CD14-positive monocyte (primary cell): ENCODE data around the gene NYAP1. TPM values are rescaled to one million over a fixed set of nuclear protein-coding genes. Genes with fewer than 3 reads are reported as not detected.

ENCODE experiments used
- DNase-seq, 3 donors: peaks; one replicate each; pipeline ENCODE4 v3.0.0-alpha.2; 2011 to 2022
- H2AFZ ChIP-seq: 2 replicates; pipeline ENCODE4 v1.6.0; 2012; ENCODE audit warnings: mild to moderate bottlenecking, low read depth, low read length, inconsistent platforms; ENCODE audit not compliant: insufficient read depth, poor library complexity, severe bottlenecking
- H3K27ac ChIP-seq, 2 donors: 1 replicate in 1 of 2; 2 replicates in 1 of 2; pipeline ENCODE4 v1.5.1; 2012 to 2013; ENCODE audit warnings: low read length in 2 of 2, control low read depth in 1 of 2, inconsistent platforms in 1 of 2, low read depth in 1 of 2, mild to moderate bottlenecking in 1 of 2
- H3K27me3 ChIP-seq, 2 donors: one replicate each; pipeline versions ENCODE4 v1.6.0 to v1.6.1; 2011 to 2013; ENCODE audit warnings: low read length in 2 of 2; ENCODE audit not compliant: control insufficient read depth in 2 of 2, insufficient read depth in 2 of 2
- H3K36me3 ChIP-seq, 2 donors: replicated peaks in 1 of 2; 1 replicate in 1 of 2; 2 replicates in 1 of 2; pipeline versions ENCODE4 v1.5.1 to v1.6.1; 2012 to 2013; ENCODE audit warnings: low read length in 2 of 2, control low read depth in 1 of 2, inconsistent platforms in 1 of 2, mild to moderate bottlenecking in 1 of 2; ENCODE audit not compliant: insufficient read depth in 2 of 2, control insufficient read depth in 1 of 2
- H3K4me1 ChIP-seq, 2 donors: 1 replicate in 1 of 2; 2 replicates in 1 of 2; pipeline versions ENCODE4 v1.5.1 to v1.6.1; 2012 to 2013; ENCODE audit warnings: low read length in 2 of 2, control low read depth in 1 of 2, inconsistent platforms in 1 of 2, mild to moderate bottlenecking in 1 of 2, moderate library complexity in 1 of 2; ENCODE audit not compliant: insufficient read depth in 2 of 2, control insufficient read depth in 1 of 2
- H3K4me2 ChIP-seq: replicated peaks from 2 replicates; pipeline ENCODE3; 2012; ENCODE audit warnings: low read length, moderate library complexity, mild to moderate bottlenecking; ENCODE audit not compliant: poor library complexity, severe bottlenecking; ENCODE audit errors: extremely low read depth
- H3K4me3 ChIP-seq, 3 experiments: fragments of 200-600 bp in 1 of 3; sonication (generic) in 1 of 3; replicated peaks in 1 of 3; 1 replicate in 2 of 3; 2 replicates in 1 of 3; pipeline ENCODE4 v1.5.1; 2011 to 2013; ENCODE audit warnings: low read length in 3 of 3, mild to moderate bottlenecking in 3 of 3, control low read depth in 2 of 3, low read depth in 2 of 3, inconsistent platforms in 1 of 3, moderate library complexity in 1 of 3
- H3K79me2 ChIP-seq: 2 replicates; pipeline ENCODE4 v1.6.0; 2012; ENCODE audit warnings: mild to moderate bottlenecking, control low read depth, inconsistent platforms, low read length, moderate library complexity; ENCODE audit not compliant: insufficient read depth
- H3K9ac ChIP-seq: 2 replicates; pipeline ENCODE4 v1.6.0; 2017; ENCODE audit warnings: low read length, mild to moderate bottlenecking; ENCODE audit not compliant: insufficient read depth, poor library complexity, severe bottlenecking
- H3K9me3 ChIP-seq, 2 donors: replicated peaks in 1 of 2; 1 replicate in 1 of 2; 2 replicates in 1 of 2; pipeline versions ENCODE4 v1.5.1 to v1.6.1; 2012 to 2013; ENCODE audit warnings: low read length in 2 of 2, control low read depth in 1 of 2; ENCODE audit not compliant: control insufficient read depth in 1 of 2, insufficient read depth in 1 of 2
- H4K20me1 ChIP-seq: 2 replicates; pipeline ENCODE4 v1.6.0; 2012; ENCODE audit warnings: mild to moderate bottlenecking, low read length, control low read depth, moderate library complexity; ENCODE audit not compliant: insufficient read depth
- H3K27ac Mint-ChIP-seq, 7 donors: one replicate each; pipeline ENCODE4 v1.8.0; 2020; ENCODE audit warnings: mild to moderate bottlenecking in 7 of 7, mixed read lengths in 7 of 7, moderate library complexity in 6 of 7, inconsistent platforms in 2 of 7
- H3K27me3 Mint-ChIP-seq, 3 donors: one replicate each; pipeline ENCODE4 v1.8.0; 2021 to 2022; ENCODE audit warnings: low read depth in 3 of 3, mild to moderate bottlenecking in 3 of 3, mixed read lengths in 3 of 3, moderate library complexity in 3 of 3, inconsistent platforms in 1 of 3
- H3K36me3 Mint-ChIP-seq, 2 donors: one replicate each; pipeline ENCODE4 v1.8.0; 2020; ENCODE audit warnings: mixed read lengths in 2 of 2, inconsistent platforms in 1 of 2, mild to moderate bottlenecking in 1 of 2
- H3K4me1 Mint-ChIP-seq: one replicate; pipeline ENCODE4 v1.8.0; 2020; ENCODE audit warnings: mild to moderate bottlenecking, mixed read lengths
- H3K4me3 Mint-ChIP-seq, 2 donors: one replicate each; pipeline ENCODE4 v1.8.0; 2020; ENCODE audit warnings: mild to moderate bottlenecking in 2 of 2, mixed read lengths in 2 of 2, moderate library complexity in 1 of 2
- H3K9me3 Mint-ChIP-seq, 7 donors: one replicate each; pipeline ENCODE4 v1.8.0; 2020 to 2022; ENCODE audit warnings: mixed read lengths in 7 of 7, mild to moderate bottlenecking in 6 of 7, moderate library complexity in 6 of 7, inconsistent platforms in 2 of 7
- CTCF ChIP-seq: fragments of 200-600 bp; IDR thresholded peaks from one replicate; pipeline ENCODE4 v1.8.0; 2022; ENCODE audit warnings: antibody characterized with exemption, mild to moderate bottlenecking
- WGBS: methylation state at CpG from one replicate; pipeline ENCODE4 v1.1.5; 2013; ENCODE audit warnings: missing lambda C conversion rate; ENCODE audit not compliant: insufficient coverage; 5-methylcytosine and 5-hydroxymethylcytosine counted together
- intact Hi-C, 2 donors: fragments of 100-400 bp; cut with micrococcal nuclease; formaldehyde crosslinking; loops; one replicate each; pipeline versions ENCODE4 v1.15.0 to v1.15.1; 2023
- polyA plus RNA-seq, 3 donors: library from polyadenylated mRNA; depleted of rRNA in 1 of 3; unstranded in 2 of 3; stranded (reverse) in 1 of 3; fragments of 300-500 nt in 2 of 3; fragments of >200 nt in 1 of 3; fragmentation: Illumina TruSeq in 2 of 3; gene quantifications; 1 replicate in 2 of 3; 2 replicates in 1 of 3; pipeline ENCODE4 v1.2.3, GENCODE V29; 2012 to 2021

The NYAP1 gene
- polyA plus RNA-seq, 3 donors = not detected

- peaks cover 0 to under 1% (median under 1%) of the 10 kb centered on the region in 3 donors for H3K27me3 Mint-ChIP-seq
- Histone ChIP-seq H3K4me2 (peak overlapping the region; percentile 89), H2AFZ (no peak overlapping the region), H4K20me1 (peaks cover 12% of the 10 kb centered on the region), H3K79me2 (peaks cover 69% of the 10 kb centered on the region), H3K9ac (no peak overlapping the region), H3K9me3 (no peaks in the 10 kb centered on the region), H3K27ac (peak overlapping the region in 1 of 2 donors; percentile 89), H3K27me3 (no peaks in the 10 kb centered on the region), H3K4me1 (peaks cover 32 to 50% of the 10 kb centered on the region in 2 donors), H3K4me3 (peak overlapping the region in 1 of 3 experiments; percentile 90), H3K36me3 (peaks cover 18 to 25% of the 10 kb centered on the region in 2 donors)
- peaks cover 37% of the 10 kb centered on the region for H3K4me1 Mint-ChIP-seq
- peak overlapping the region; percentile 83 to 86 for H3K4me3 Mint-ChIP-seq
- TF ChIP-seq CTCF = no peak
- no peaks in the 10 kb centered on the region for H3K9me3 Mint-ChIP-seq
- H3K36me3 Mint-ChIP-seq = peaks cover 27 to 37% of the 10 kb centered on the region in 2 donors
- 85% methylated on average over 14 of the region's 22 CpGs for WGBS
- intact Hi-C loops = loop anchor here in 1 of 2 donors (10.0 kb wide), 1 partner anchor 240 kb away; the partner anchor contains the start of gene GNB2
- DNase-seq = no peak
- H3K27ac Mint-ChIP-seq = peak overlapping the region in 6 of 7 donors; percentile 62 to 93 (median 88)
Measured at GRCh38 chr7:100434297-100435144, 49.2 kb upstream of the NYAP1 start.

GRCh38 chr7:100435401-100436304 is 48.1 kb upstream of the NYAP1 start:
- Histone ChIP-seq H3K79me2 (peaks cover 57% of the 10 kb centered on the region), H3K4me3 (peak overlapping the region; percentile 72 to 90 (median 81)), H3K9me3 (no peaks in the 10 kb centered on the region), H2AFZ (peak overlapping the region; percentile 88), H3K4me2 (peak overlapping the region; percentile 89), H4K20me1 (peaks cover 9% of the 10 kb centered on the region), H3K4me1 (peaks cover 28 to 44% of the 10 kb centered on the region in 2 donors), H3K27me3 (no peaks in the 10 kb centered on the region), H3K36me3 (peaks cover 18 to 25% of the 10 kb centered on the region in 2 donors), H3K9ac (peak overlapping the region; percentile 84), H3K27ac (peak overlapping the region; percentile 62 to 89)
- DNase-seq = no peak
- TF ChIP-seq CTCF = no peak
- peaks cover 27 to 37% of the 10 kb centered on the region in 2 donors for H3K36me3 Mint-ChIP-seq
- H3K4me1 Mint-ChIP-seq = peaks cover 34% of the 10 kb centered on the region
- no peaks in the 10 kb centered on the region for H3K27me3 Mint-ChIP-seq
- no peaks in the 10 kb centered on the region for H3K9me3 Mint-ChIP-seq
- WGBS = 2% methylated on average over 72 of the region's 81 CpGs
- H3K27ac Mint-ChIP-seq = peak overlapping the region; percentile 89 to 98 (median 94)
- H3K4me3 Mint-ChIP-seq = peak overlapping the region; percentile 87 to 91
- intact Hi-C loops = loop anchor here in 1 of 2 donors (10.0 kb wide), 1 partner anchor 239 kb away; the partner anchor contains the start of gene GNB2
